HG02642 (cell line): ENCODE results near the gene GATA1.

Experiments
- ATAC-seq: cut with Tn5 transposase; IDR thresholded peaks from one replicate; pipeline ENCODE4 v1.9.1; 2021; ENCODE audit warnings: mild to moderate bottlenecking; ENCODE audit not compliant: unreplicated experiment, poor library complexity

Gene GATA1

GRCh38 chrX:48839686-48840085, 53.3 kb downstream of the GATA1 start:
- ATAC-seq, result no peak
